HUDEP-2 (cell line): ENCODE measurements around the gene ZSCAN18.
"Not testable (repeated sequence)": the region's sequence is repeated elsewhere in the genome, so short reads cannot be mapped to it uniquely, and the experiment has no call there.

Source experiments
- DNase-seq, 76 experiments: peaks; one replicate each; lab custom pipeline; 2025; ENCODE audit not compliant: unreplicated experiment in 76 of 76; lab: John Stamatoyannopoulos, UW

Gene ZSCAN18

GRCh38 chr19:58097781-58098681 lies at the start of gene ZSCAN18:
ZSCAN18 (minus strand) TSS chr19:58098231; CDS start chr19:58090267, 7,964 bp downstream.
- peak in 34 of 76 experiments; percentile 5 to 66 (median 27) for DNase-seq

GRCh38 chr19:58147475-58147874 lies 49.4 kb upstream of the ZSCAN18 start:
- DNase-seq = not testable (repeated sequence)

- no peak for DNase-seq
These were observed 47.8 kb upstream of the ZSCAN18 start for GRCh38 chr19:58145849-58146248.

GRCh38 chr19:58134244-58134643 lies 36.2 kb upstream of the ZSCAN18 start:
- no peak for DNase-seq

GRCh38 chr19:58129284-58129683 lies 31.3 kb upstream of the ZSCAN18 start:
- DNase-seq = no peak

GRCh38 chr19:58128041-58128685 lies 30.1 kb upstream of the ZSCAN18 start:
- no peak for DNase-seq

GRCh38 chr19:58123354-58123753 lies 25.3 kb upstream of the ZSCAN18 start:
- DNase-seq = no peak

GRCh38 chr19:58118979-58119733 lies 21.1 kb upstream of the ZSCAN18 start:
- no peak for DNase-seq

GRCh38 chr19:58117841-58118575 lies 20.0 kb upstream of the ZSCAN18 start:
- no peak for DNase-seq

GRCh38 chr19:58108546-58108817 lies 10.5 kb upstream of the ZSCAN18 start:
- DNase-seq = no peak

- no peak for DNase-seq
These were observed 9.9 kb upstream of the ZSCAN18 start for GRCh38 chr19:58107778-58108545.

GRCh38 chr19:58098682-58098998 lies 609 bp upstream of the ZSCAN18 start:
- no peak for DNase-seq

GRCh38 chr19:58097349-58097748 lies 682 bp downstream of the ZSCAN18 start:
- no peak for DNase-seq

GRCh38 chr19:58096884-58097283 lies 1.1 kb downstream of the ZSCAN18 start:
- no peak for DNase-seq

- DNase-seq = no peak
These were observed 2.7 kb downstream of the ZSCAN18 start for GRCh38 chr19:58095328-58095727.

GRCh38 chr19:58093071-58093470 lies 5.0 kb downstream of the ZSCAN18 start:
- no peak for DNase-seq

GRCh38 chr19:58091251-58091995 lies 6.6 kb downstream of the ZSCAN18 start:
- DNase-seq = no peak

GRCh38 chr19:58089846-58090245 lies 8.2 kb downstream of the ZSCAN18 start:
- no peak for DNase-seq

GRCh38 chr19:58088521-58089052 lies 9.4 kb downstream of the ZSCAN18 start:
- no peak for DNase-seq
